Mucosa of descending colon (tissue), 3 donors: ENCODE results near the gene ELN. TPM values are rescaled to one million over a fixed set of nuclear protein-coding genes. Genes with fewer than 3 reads are reported as not detected.

Source experiments
- ATAC-seq: fragments of 200-7000 bp; cut with Tn5 transposase; one replicate; pipeline ENCODE4 v1.9.1; 2020; ENCODE audit warnings: mild to moderate bottlenecking, moderate library complexity
- DNase-seq, 3 donors: peaks; one replicate each; pipeline ENCODE4 v3.0.0-alpha.2; 2020
- H3K36me3 ChIP-seq: fragments of 200-600 bp; one replicate; pipeline ENCODE4 v1.8.0; 2021; ENCODE audit warnings: low read depth, mild to moderate bottlenecking
- H3K4me1 ChIP-seq: fragments of 200-600 bp; one replicate; pipeline ENCODE4 v1.8.0; 2021; ENCODE audit warnings: low read depth, mild to moderate bottlenecking
- H3K4me3 ChIP-seq: fragments of 200-600 bp; one replicate; pipeline ENCODE4 v1.8.0; 2021; ENCODE audit warnings: mild to moderate bottlenecking
- H3K9me3 ChIP-seq: fragments of 200-600 bp; one replicate; pipeline ENCODE4 v1.8.0; 2021; ENCODE audit warnings: mild to moderate bottlenecking
- CTCF ChIP-seq: fragments of 200-600 bp; IDR thresholded peaks from one replicate; pipeline ENCODE4 v1.8.0; 2022; ENCODE audit warnings: antibody characterized with exemption, mild to moderate bottlenecking
- intact Hi-C, 2 donors: fragments of 100-400 bp; cut with DNase I in 1 of 2; cut with micrococcal nuclease in 1 of 2; formaldehyde crosslinking; loops; one replicate each; pipeline versions ENCODE4 v1.11.0 to v1.11.1; 2022; cut with DNase I, micrococcal nuclease
- total RNA-seq, 3 donors: library from RNA; stranded (reverse); fragmentation: NEBNext Ultra II Directional in 2 of 3; extraction: Animal tissue kit (Norgen Biotek cat#: 25700) in 2 of 3; gene quantifications; one replicate each; pipeline versions ENCODE4 v1.2.1 to v1.2.4, GENCODE V29; 2021 to 2023
- donor health status: DM: no; HTN: no; CAD: no; lungs with moderate emphysema.
- donor health status: DM: no; HTN: no; CAD: no.
- donor health status: DM: no; HTN: yes; CAD: no.

The ELN gene
- total RNA-seq, 3 donors from 2014 or later: 5.0 to 43.4 (median 20.5) TPM

GRCh38 chr7:74032191-74032490 is 4.2 kb downstream of the ELN start:
- no peaks in the 10 kb centered on the region for H3K36me3 ChIP-seq
- intact Hi-C loops: no loop called here
- no peak for TF ChIP-seq CTCF
- H3K4me3 ChIP-seq: no peak overlapping the region
- H3K4me1 ChIP-seq: no peaks in the 10 kb centered on the region
- ATAC-seq (peak; percentile 24), DNase-seq (peak in 1 of 3 donors; percentile 57)
- no peaks in the 10 kb centered on the region for H3K9me3 ChIP-seq

GRCh38 chr7:74032624-74033371 is 4.8 kb downstream of the ELN start:
- Histone ChIP-seq H3K4me1 (no peaks in the 10 kb centered on the region), H3K9me3 (no peaks in the 10 kb centered on the region), H3K36me3 (no peaks in the 10 kb centered on the region), H3K4me3 (no peak overlapping the region)
- no peak for ATAC-seq
- peak in 1 of 3 donors; percentile 11 for DNase-seq
- no peak for TF ChIP-seq CTCF
- intact Hi-C loops: no loop called here

GRCh38 chr7:74033372-74034311 is 5.7 kb downstream of the ELN start:
- Histone ChIP-seq H3K4me3 (no peak overlapping the region), H3K36me3 (no peaks in the 10 kb centered on the region), H3K4me1 (no peaks in the 10 kb centered on the region), H3K9me3 (no peaks in the 10 kb centered on the region)
- TF ChIP-seq CTCF: no peak
- ATAC-seq: peak; percentile 55
- DNase-seq: peak; percentile 33 to 74 (median 52)
- intact Hi-C loops: no loop called here

- H3K4me1 ChIP-seq: no peaks in the 10 kb centered on the region
- ATAC-seq: peak; percentile 40
- DNase-seq: peak in 2 of 3 donors; percentile 23 to 43
Measured at GRCh38 chr7:74037609-74038008, 9.6 kb downstream of the ELN start.

More at GRCh38 chr7:74037609-74038008, 9.6 kb downstream of the ELN start:
- no peak for TF ChIP-seq CTCF
- no peaks in the 10 kb centered on the region for H3K36me3 ChIP-seq
- no peak overlapping the region for H3K4me3 ChIP-seq
- no peaks in the 10 kb centered on the region for H3K9me3 ChIP-seq
- intact Hi-C loops: no loop called here
